Measurements from ENCODE around the gene SRP9.

- TF ChIP-seq CTCF (IDR thresholded peaks at IDR 0.05) (no peak), POLR2A (IDR thresholded peaks at IDR 0.05) (no peak)
These were observed 38.0 kb downstream of the SRP9 start for GRCh38 chr1:225815526-225816178.

Measured in upper lobe of left lung (tissue), 4 donors.